HG02610 (cell line): Measurements from ENCODE around the gene KLK2.
A peak's percentile ranks its signal among the peaks of the same experiment; 100 is the strongest.

ENCODE experiments used
- ATAC-seq: cut with Tn5 transposase; IDR thresholded peaks from one replicate; pipeline ENCODE4 v1.9.1; 2021; ENCODE audit warnings: mild to moderate bottlenecking, moderate library complexity; ENCODE audit not compliant: unreplicated experiment

KLK2 gene

GRCh38 chr19:50873056-50873455 lies at the start of gene KLK2:
KLK2 (plus strand) TSS chr19:50873439; CDS start chr19:50873474, 35 bp downstream.
- ATAC-seq: no peak

GRCh38 chr19:50826492-50827240 lies 46.6 kb upstream of the KLK2 start:
- no peak for ATAC-seq

GRCh38 chr19:50827476-50827875 lies 45.8 kb upstream of the KLK2 start:
- ATAC-seq: no peak

GRCh38 chr19:50829801-50830200 lies 43.4 kb upstream of the KLK2 start:
- no peak for ATAC-seq

- ATAC-seq: no peak
These were observed 42.8 kb upstream of the KLK2 start for GRCh38 chr19:50830266-50831025.

GRCh38 chr19:50831026-50831396 lies 42.2 kb upstream of the KLK2 start:
- ATAC-seq: no peak

GRCh38 chr19:50832666-50833065 lies 40.6 kb upstream of the KLK2 start:
- no peak for ATAC-seq

GRCh38 chr19:50833117-50833801 lies 40.0 kb upstream of the KLK2 start, which contains the start of gene KLK15:
KLK15 (minus strand) TSS chr19:50833574; CDS start chr19:50831492, 2,082 bp downstream.
- no peak for ATAC-seq

- ATAC-seq: no peak
These were observed 39.5 kb upstream of the KLK2 start for GRCh38 chr19:50833802-50834167.

GRCh38 chr19:50835103-50835784 lies 38.0 kb upstream of the KLK2 start:
- ATAC-seq: no peak

- ATAC-seq: peak; percentile 83
These were observed 37.3 kb upstream of the KLK2 start for GRCh38 chr19:50835785-50836542.

- ATAC-seq: no peak
These were observed 36.6 kb upstream of the KLK2 start for GRCh38 chr19:50836543-50837195.

- no peak for ATAC-seq
These were observed 35.9 kb upstream of the KLK2 start for GRCh38 chr19:50837300-50837699.

GRCh38 chr19:50838239-50838638 lies 35.0 kb upstream of the KLK2 start:
- no peak for ATAC-seq

GRCh38 chr19:50839712-50840655 lies 33.3 kb upstream of the KLK2 start:
- no peak for ATAC-seq

GRCh38 chr19:50842130-50842529 lies 31.1 kb upstream of the KLK2 start:
- ATAC-seq: no peak

GRCh38 chr19:50843205-50843604 lies 30.0 kb upstream of the KLK2 start:
- ATAC-seq: no peak

GRCh38 chr19:50843701-50844221 lies 29.5 kb upstream of the KLK2 start:
- ATAC-seq: no peak
